22Rv1 (cell line): ENCODE results near the gene DDX27.

ENCODE experiments used
- H3K27ac ChIP-seq: fragments of 450-650 bp; 2 replicates; pipeline ENCODE4 v1.5.1; 2017
- CTCF ChIP-seq: fragments of 450-650 bp; IDR thresholded peaks from 2 replicates; pipeline ENCODE4 v1.5.1; 2017; ENCODE audit warnings: mild to moderate bottlenecking
- ZFX ChIP-seq: fragments of 450-650 bp; IDR thresholded peaks from 2 replicates; pipeline ENCODE4 v1.6.1; 2017; ENCODE audit warnings: antibody characterized with exemption, borderline replicate concordance

Gene DDX27

GRCh38 chr20:49278818-49279676, 59.8 kb downstream of the DDX27 start:
- H3K27ac ChIP-seq = peak overlapping the region; percentile 88
- TF ChIP-seq CTCF = no peak
- no peak for TF ChIP-seq ZFX

- H3K27ac ChIP-seq = peak overlapping the region; percentile 88
- no peak for TF ChIP-seq CTCF
- TF ChIP-seq ZFX = no peak
These were observed 60.7 kb downstream of the DDX27 start for GRCh38 chr20:49279677-49280462.

GRCh38 chr20:49280463-49281058, 61.3 kb downstream of the DDX27 start:
- H3K27ac ChIP-seq = peak overlapping the region; percentile 88
- no peak for TF ChIP-seq ZFX
- no peak for TF ChIP-seq CTCF

- H3K27ac ChIP-seq = peak overlapping the region; percentile 88
- no peak for TF ChIP-seq ZFX
- TF ChIP-seq CTCF = no peak
These were observed 62.1 kb downstream of the DDX27 start for GRCh38 chr20:49281059-49281912.

- no peak for TF ChIP-seq CTCF
- no peak for TF ChIP-seq ZFX
- H3K27ac ChIP-seq = 0 out of 2 replicates have a peak overlapping the region, but pooled peaks have one; percentile 7
These were observed 62.8 kb downstream of the DDX27 start for GRCh38 chr20:49281913-49282467.

- no peak for TF ChIP-seq CTCF
- no peak for TF ChIP-seq ZFX
- H3K27ac ChIP-seq = 0 out of 2 replicates have a peak overlapping the region, but pooled peaks have one; percentile 7
These were observed 63.5 kb downstream of the DDX27 start for GRCh38 chr20:49282584-49283171.
